ENCODE data around the gene OCA2.
"Not testable (repeated sequence)": the region's sequence is repeated elsewhere in the genome, so short reads cannot be mapped to it uniquely, and the experiment has no call there.

Gene OCA2

DNA sequence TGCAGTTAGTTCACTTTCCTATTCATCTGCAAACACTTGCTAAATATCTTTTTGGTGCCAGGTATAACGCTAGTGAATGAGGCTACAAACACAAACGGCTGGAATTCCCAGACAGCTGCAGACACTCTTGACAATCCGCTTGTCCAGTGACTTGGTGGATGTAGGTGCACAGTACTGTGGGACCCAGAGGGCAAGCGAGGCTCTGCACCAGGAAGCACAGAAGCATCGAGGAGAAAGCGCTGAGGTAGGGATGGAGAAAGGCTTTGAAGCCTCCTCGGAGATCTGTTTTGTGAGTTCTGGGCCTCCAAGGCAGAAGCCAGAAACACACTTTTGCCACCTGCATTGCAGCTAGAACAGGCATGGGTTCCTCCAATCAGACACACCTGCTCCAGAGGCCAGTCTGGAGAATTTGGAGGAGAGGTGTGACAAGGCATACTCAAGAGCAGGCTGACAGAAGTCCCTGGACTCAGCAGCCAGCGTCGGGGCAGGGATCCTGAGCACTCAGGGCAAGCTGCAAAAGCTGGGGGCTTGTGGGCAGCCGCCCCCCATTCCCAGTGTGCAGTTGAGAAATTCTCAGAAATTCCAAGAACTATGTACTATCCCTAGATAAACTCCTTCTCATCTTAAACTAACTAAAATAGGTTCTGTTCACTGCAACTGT, 232.5 kb downstream of the OCA2 start:
- DNase-seq: no peak

DNA sequence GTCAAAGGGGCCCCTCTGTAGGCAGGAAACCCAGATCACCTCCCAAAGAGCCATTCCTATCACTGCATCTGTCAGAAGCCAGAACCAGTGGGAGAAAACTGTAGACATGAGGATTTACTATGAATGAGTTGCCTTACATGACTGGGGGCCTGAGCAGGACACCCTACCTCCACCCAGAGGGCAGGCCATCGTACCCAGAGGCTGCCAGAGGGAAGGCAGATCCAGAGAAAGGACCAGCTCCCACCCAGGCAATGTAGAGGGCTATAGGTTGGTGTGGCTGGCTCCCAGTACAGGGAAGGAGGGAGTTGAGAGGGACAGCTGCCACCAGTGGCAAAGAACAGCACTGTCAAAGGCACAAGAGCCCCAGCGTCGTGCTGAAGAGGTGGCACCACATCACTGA, 233.2 kb downstream of the OCA2 start:
- no peak for DNase-seq

DNA sequence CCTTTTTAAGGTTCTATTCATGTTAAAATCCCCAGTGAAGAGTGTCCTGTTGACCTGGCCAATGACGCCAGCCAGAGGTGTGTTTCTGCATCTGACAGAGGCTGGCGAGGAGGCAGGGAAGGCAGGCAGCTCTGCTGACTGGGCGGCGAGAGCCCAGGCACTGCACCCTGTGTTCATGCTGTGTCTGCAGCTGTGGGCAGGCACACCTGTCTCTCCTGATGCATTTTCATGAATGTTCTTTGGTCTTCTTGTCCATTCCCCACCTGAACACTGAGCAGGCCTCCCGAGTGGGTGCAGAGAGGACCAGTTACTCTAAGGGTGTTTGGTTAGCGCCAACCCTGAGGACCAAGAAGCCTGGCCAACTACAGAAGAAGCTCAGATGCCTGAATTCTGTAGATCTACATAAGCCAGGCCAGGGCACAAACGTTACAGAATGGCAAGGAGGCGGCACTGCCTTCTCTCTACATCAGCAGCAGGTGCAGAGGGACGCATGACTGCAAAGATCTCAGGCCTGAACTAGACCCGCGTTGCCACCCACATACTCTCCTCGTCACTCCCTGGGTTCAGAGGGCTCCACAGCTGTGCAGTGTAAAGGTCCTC, 233.7 kb downstream of the OCA2 start:
- no peak for DNase-seq

DNA sequence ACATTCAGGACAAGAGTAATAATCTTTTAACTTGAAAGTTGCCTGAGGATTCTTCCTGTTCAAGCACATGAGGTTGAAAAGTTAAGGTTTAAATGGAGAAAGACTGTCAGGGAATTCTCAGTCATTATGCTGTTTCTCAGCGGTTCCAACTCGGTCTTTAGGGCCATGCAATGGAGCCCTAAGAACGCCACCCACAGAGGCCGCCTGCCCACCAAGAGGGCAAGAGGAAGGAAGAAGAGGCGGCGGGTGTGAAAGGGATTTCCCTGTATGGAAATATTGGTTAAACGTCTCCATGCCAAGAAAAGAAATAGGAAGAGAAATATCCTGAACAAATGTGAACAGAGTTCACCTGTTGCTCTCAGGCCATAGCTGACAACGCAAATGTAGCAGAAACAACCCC, 234.4 kb downstream of the OCA2 start:
- DNase-seq: no peak

DNA sequence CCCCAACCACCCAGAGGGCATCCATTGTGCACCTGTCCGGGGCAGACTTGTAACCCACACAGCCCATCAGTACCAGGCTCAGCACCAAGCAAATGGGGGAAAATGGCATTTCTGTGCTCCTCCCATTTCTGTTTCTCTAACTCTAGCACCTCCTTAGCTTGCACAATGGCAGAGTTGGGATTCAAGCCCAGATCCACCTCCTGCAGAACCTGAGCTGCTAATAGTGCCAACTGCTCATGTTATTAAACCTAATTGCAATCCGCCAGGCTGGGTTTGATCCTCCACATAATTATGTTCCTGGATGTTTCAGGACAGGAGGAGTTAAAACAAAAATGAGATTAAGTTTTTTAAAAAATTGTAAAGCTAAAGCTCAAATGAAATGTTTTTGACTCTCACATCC, 235.0 kb downstream of the OCA2 start:
- DNase-seq: no peak

DNA sequence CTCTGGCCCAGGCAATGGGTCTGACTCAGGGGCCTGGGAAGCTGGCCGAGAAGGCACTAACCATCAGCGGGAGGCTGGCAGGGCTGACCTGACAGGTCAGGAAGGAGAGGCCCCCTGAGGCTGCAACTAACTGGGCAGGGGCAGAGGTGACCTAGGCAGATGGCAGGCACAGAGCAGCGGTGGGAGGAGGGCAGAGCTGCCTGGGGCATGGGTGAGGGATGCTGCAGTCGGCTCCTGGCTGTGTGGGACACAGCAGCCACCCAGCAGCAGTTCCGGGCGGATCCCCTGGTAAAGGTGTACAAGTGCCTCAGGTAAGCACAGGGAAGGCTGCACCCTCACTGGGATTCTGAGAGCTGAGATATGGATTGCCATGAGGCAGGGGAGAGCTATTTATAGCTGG, 236.1 kb downstream of the OCA2 start:
- DNase-seq: no peak

DNA sequence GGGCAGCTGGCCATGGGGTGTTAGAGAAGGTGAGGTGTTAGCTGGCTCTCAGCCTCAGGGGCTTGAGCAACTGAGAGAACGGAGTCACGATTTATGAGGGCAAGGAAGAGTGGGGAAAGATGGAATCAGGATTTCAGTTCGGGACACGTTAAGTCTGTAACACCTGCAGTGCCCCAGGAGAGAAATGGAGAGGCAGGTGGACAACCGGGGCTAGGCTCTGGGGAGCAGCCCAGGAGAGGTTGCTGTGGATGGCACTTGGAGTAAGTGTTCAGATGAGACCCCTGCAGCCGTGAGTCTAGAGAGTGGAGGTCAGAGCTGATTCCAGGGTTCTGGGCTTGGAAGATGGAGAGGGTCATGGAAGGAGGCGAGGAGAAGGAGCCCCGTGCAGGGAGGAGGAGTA, 237.9 kb downstream of the OCA2 start:
- no peak for DNase-seq

DNA sequence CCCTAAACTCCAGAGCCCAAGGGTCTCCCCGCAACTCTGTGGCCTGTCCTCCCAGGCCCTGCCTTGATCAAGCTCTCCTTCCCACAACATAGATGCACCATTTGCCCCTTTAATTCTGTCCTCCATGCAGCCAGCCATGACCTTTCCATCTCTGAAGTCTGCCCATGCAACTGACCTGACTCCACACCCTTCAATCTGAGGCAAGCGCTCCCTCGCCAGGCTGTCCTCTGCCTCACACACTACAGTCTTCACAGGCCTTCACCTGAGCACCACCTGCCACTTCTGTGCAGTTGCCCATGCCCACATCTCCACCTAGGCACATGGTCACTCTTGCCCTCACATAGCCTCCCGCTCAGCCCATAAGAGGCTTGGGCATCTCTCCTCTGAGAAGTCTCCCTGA, 244.0 kb downstream of the OCA2 start:
- DNase-seq: no peak

DNA sequence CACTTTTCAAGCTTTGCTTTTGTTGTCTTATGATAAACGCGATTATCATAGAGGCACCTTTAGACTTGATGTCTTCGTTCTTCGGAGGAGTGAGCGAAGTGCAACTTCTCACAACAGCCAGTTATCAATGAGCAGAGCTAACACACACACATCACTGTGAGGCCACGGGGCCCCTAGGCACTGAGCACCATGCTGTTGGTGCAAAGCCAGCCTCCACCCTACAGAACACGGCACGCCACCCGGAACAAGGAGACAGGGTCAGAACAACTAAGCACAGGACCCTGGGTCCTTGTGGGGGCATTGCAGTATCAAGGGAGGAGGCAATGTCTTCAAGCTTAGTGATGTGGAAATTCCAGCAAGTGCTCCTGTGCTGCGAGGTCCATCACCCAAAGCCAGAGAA, 244.5 kb downstream of the OCA2 start:
- DNase-seq: no peak

DNA sequence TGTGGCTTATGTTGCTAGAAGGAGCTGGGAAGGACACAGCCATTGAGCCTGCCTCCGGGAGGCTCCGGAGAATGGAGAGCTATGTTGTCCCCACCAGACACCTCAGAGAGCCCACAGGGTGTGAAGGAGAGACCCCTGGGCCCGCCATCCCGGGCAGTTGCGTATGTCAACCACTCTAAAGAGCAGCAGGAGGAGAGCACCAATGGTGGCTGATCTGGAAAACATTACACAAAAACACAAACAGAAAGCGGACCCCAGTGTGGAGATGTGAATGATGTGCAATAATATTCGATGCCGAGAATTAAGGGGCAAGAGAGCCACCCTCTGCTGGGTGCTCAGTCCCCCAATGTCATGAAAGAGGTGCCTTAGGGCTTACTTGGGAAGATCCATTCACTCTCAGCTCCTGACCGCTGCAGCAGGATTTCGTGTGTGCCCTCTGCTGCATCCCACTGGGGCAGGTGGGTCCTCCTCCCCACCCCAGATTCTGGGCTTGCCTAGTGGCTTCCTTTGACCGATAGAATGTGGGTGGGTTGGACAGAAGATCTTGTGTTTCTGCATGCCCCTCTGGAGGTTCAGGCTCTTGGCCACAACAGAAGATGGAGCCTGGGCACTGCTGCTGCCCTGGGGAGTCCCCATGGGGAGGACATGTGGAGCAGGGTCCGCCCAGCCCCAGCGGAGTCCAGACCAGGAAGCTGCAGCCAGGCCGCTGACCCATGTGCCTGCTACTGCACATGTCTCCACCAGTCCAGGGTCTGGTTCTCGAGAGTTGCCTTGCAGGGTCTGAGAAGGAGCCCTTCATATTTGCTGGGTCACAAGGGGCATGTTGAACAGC, 245.3 kb downstream of the OCA2 start:
- no peak for DNase-seq

DNA sequence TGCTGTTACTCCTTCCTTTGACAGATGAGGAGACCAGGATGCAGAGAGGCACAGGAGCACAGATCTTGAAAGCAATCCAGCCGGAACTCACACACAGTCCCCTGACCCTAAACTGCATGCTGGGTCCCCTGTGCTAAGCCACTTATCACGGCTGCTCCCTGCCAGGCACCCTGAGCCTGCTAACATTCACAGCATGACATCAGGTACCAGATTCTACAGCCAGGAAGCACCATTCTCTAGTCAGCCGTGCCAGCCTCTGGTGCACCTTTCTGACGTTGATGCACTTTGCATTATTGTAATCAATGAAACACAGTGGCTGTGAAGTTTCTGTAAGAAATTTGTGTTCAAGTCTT, 247.3 kb downstream of the OCA2 start:
- DNase-seq: no peak

DNA sequence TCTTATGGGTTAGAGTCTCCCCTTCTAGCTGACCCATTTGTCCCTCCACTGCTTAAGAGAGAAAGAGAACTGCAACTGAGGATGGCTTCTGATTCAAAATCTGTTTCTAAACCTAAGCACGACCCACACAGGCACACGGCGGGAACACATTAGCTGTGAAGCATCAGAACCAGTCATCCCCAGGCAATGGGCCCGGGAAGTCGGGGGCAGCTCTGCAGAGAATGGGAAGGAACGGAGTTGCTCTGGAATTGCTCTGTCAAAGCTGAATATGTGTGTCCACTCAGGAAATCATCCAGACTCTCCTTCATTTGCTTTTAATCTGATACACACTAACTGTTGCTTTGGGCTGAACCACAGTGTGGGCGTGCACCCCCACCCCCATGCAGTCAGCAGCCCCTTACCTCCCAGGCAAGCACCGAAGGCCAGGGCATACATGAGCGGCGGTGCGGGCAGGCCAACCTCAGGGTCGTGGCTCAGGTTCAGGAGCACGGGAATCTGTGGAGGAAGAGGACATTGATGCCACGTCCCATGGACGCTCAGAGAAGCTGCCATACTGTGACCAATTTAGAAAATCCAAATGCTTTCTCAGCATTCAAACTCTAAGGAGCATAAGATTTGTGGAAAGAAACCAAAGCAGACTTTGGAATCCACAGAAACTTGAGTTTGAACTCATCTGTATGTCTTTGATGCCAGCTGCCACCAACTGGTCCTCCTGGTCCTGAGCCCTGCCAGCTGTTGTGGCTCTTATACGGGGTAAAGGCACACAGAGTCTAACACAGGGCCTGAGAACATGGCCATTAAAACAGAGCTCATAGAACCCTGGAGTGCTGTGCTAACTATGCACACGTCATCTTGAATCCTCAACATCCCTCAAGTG, 247.9 kb downstream of the OCA2 start:
- DNase-seq: no peak

DNA sequence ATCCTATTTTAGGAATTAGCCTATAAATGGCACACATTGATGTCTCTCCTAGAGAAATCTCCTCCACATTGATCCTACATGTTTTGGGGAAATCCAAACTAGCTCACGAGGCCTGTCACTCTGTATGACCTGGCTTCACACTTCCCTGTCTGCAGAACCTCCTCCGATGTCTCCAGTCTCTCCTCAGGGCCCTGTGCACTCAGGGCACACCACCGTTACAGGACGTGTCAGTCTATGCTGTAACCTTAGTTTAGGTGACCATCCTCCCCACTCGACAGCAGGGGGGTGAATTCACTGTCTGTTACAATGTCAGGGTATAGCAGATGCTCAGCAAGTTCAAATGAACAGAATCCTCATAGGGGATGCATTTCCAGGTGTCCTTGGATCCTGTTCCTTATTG, 249.1 kb downstream of the OCA2 start:
- no peak for DNase-seq

DNA sequence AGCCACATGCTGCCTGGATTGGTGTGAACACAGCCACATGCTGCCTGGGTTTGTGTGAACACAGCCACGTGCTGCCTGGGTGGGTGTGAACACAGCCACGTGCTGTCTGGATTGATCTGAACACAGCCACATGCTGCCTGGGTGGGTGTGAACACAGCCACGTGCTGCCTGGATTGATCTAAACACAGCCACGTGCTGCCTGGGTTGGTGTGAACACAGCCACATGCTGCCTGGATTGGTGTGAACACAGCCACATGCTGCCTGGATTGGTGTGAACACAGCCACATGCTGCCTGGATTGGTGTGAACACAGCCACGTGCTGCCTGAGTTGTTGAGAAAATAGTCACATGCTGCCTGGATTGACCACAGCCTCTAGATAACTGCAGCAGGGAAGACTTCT, 250.2 kb downstream of the OCA2 start:
- not testable (repeated sequence) for DNase-seq

DNA sequence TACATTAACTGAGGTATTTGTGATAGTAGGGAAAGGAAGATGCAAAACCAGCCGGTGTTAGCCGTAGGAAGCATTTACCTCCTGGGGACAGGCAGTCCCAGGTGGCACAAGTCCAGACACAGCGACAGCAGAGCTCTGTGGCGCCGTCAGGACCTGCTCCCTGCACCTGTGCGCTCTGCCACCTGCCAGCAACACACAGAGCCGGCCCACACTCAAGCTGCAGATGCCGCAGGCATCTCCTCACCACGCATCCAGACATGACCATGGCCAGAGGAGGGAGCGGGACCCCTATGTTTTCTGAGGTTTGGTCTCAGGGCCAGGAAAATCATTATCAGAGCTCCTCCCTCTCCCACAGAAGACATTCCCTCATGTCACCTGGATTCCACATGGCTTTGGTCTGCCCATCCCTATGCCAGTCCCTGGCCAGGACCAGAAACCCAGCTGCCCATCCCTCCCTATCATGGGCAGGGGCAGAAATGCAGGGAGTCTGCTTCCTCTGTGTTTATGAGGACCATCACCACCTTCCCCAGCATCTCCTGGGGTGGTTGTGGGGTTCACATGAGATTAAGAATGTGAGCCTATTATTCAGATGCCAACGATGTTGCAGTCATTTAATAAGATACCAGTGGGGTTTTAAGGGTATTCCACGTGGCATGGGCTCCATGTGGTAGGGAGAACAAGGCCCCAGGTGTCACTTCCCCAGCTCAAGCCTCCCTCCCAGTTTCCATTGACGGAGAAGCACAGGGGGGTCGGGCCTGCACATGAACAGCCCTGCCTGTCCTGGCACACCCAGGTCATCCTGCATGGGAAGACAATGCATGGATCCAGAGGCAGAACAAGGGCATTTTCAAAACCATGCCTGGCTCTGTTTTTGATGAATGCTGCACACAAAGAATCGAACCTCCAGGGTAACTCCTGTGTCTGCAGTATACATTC, 251.1 kb downstream of the OCA2 start:
- DNase-seq: no peak

DNA sequence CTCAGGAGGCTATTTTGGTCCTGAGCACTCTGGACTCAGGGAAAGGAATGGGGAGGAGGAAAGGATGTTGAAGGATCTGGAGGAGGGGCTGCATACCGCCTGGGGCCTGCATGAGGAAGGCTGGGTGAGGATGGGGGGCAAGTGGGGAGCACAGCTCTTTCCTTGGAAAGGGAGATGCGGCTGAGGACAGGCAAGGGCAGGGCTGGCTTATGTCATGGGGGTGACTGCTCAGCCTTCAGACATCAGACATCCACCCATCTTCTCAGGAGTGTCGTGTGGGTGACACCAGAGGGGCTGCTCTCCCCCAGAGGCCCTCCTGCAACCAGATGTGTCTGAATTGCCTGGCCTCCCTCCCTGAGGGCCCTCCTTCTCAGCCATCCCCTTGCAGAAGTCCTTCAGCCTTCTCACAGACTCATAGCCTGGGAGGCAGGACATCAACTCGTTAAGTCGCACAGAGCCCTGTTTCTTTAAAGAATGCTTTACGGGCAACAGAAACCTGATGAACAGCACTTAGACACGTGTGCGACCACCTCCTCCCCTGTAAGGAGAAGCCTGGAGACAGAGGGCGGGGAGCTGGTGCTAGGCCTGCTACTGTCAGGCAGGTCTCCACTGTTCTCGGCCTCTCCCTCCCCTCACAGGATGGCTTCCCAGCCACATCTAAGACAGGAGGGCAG, 252.3 kb downstream of the OCA2 start:
- DNase-seq: no peak

DNA sequence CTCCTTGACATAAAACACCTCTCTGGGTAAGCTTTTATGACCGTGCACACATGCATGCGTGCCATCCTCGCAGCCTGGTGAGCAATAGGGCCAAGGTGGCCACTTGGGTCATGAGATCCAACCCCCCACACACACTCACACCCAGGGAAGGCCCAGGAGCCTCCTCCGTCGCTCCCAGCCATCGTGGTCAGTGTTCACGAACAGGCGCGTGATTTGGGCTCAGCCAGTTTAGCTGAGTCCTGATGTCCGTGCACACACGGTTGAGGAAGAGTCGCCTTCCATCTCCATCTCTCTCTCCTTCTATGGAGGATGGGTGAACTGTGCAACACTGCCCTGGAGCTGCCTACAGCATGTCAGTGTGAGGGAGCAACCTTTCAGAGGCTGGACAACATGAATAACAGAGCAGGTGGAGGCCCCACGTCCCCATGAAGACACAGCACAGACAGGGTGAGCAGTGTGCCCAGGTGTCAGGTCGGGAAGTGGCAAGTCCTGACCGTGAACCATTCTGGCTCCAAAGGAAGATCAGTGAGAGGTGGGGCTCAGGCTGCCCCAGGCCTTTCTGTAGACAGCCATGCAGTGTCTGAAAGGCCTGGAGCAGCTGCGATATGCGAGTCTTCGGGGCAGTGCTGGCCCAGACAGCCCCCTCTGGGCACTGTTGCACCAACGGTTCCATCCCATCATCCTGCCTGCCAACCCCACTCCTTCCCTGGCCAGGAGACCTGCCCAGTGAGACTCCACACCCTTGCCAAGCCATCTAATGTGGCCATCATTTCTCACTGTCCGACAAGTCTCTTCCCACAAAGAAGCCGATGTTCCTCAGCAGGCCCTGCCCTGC, 253.4 kb downstream of the OCA2 start:
- DNase-seq: no peak

DNA sequence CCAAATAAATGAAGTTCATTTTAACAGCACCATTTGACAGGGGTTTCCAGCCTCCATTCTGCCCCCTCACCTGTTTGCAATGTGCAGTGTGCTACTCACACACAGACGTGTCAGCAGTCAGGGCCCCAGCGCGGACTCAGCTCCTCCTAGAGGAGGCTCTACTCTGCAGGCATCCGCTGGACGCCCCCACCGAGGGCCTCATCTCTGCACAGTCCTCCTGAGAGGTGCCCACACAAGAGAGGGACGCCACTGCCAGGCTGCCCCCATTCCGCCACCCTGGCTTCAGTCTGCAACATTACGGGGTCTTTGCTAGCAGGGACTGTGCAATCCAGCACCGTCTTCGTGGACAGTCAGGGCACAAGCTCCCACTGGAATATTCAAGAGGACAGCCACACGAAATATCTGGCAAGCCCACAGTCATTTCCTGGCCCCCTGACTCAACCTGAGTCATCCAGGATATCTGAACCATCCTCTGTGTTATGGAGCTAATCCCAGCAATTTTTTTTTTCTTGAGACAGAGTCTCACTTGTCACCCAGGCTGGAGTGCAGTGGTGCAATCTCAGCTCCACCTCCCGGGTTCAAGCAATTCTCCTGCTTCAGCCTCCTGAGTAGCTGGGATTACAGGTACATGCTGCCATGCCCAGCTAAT, 255.0 kb downstream of the OCA2 start:
- no peak for DNase-seq

DNA sequence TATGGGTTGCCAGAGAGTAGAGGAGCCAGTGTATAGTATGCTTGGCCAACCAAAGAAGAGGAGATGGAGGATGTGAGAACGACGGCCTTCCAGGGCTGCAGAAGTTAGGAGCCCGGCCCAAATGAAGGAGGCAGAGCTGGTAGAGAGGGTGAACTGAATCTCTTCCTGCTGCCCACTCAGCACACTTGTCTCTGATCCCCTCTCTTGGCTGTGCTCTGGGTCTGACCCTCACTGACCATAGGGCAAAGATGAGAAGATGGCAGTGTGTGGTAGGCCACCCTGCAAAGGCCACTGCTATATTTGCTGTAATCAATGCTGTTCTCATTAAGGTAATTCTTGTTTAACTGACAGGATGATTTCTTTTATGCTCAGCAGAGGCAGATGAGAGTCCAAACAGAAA, 256.0 kb downstream of the OCA2 start:
- no peak for DNase-seq

DNA sequence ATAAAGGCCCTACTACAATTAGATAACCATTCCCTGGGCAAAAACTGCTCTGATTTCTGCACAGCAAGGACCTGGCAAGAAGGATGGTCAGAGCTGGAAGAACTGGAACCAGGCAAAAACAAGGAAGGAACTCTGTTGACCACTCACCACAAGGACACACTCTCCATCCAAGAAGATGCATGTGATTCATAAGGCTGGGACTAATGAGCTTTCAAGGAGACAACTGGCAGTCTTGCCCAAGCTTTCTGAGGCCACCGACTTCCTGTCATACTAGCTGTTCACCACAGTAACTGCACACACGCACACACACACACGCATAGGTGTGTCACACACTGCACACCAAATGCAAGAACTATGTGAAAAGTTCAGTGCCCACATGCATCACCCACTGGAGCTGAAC, 256.6 kb downstream of the OCA2 start:
- no peak for DNase-seq

Measured in retina (tissue), 1 donor.